GM12878 (cell line): Measurements from ENCODE around the gene SRA1. TPM values are rescaled to one million over a fixed set of nuclear protein-coding genes. Genes with fewer than 3 reads are reported as not detected.

Experiments
- ATAC-seq: fragments of 200-7000 bp; cut with Tn5 transposase; 3 replicates; pipeline ENCODE4 v1.9.1; 2020; ENCODE audit warnings: mild to moderate bottlenecking, moderate library complexity
- BruUV-seq: library from RNA; stranded (reverse); fragments of 400-500 nt; replicated peaks from 2 replicates; lab custom pipeline; 2021; lab: Mats Ljungman, UMichigan
- CTCF ChIA-PET: fragments of 300-600 bp; sonication (Branson Sonifier 250); formaldehyde crosslinking; extraction: SDS; loops from one replicate; lab custom pipeline; 2021; ENCODE audit warnings: inconsistent platforms; lab: Yijun Ruan, JAX
- POLR2A ChIA-PET: fragments of 350-600 bp; formaldehyde crosslinking; extraction: SDS; loops from one replicate; lab custom pipeline; 2021; ENCODE audit warnings: inconsistent platforms; lab: Charles Lee
- RAD21 ChIA-PET: fragments of 300-600 bp; sonication (Branson Sonifier 250); formaldehyde crosslinking; loops from one replicate; lab custom pipeline; 2023; ENCODE audit warnings: antibody characterized with exemption; ENCODE audit not compliant: unreplicated experiment; lab: Charles Lee
- SMC1A ChIA-PET: fragments of 300-600 bp; sonication (Branson Sonifier 250); formaldehyde crosslinking; loops from one replicate; lab custom pipeline; 2023; ENCODE audit not compliant: unreplicated experiment, uncharacterized antibody; lab: Charles Lee
- DNase-seq: peaks from one replicate; pipeline ENCODE4 v3.0.0-alpha.2; 2011; ENCODE audit warnings: low read depth, low spot score
- FAIRE-seq: peaks from 3 replicates; lab custom pipeline; 2011; peaks lifted over from hg19 to GRCh38; lab: Jason Lieb, UNC
- H2AFZ ChIP-seq: 2 replicates; pipeline ENCODE4 v1.6.0; 2011; ENCODE audit warnings: low read depth, low read length, control low read depth; ENCODE audit not compliant: control insufficient read depth
- H3K27ac ChIP-seq: 2 replicates; pipeline ENCODE4 v1.5.1; 2011; ENCODE audit warnings: control low read depth; ENCODE audit not compliant: control insufficient read depth, insufficient read depth
- H3K27me3 ChIP-seq, 2 experiments: replicated peaks in 1 of 2; 2 replicates each; pipeline versions ENCODE4 v1.6.0 to v1.6.1; 2011; ENCODE audit warnings: low read length in 1 of 2; ENCODE audit not compliant: control insufficient read depth in 2 of 2, insufficient read depth in 2 of 2
- H3K36me3 ChIP-seq, 2 experiments: 2 replicates each; pipeline ENCODE4 v1.5.1; 2011; ENCODE audit warnings: low read length in 1 of 2; ENCODE audit not compliant: control insufficient read depth in 2 of 2, insufficient read depth in 2 of 2
- H3K4me1 ChIP-seq: 2 replicates; pipeline ENCODE4 v1.6.1; 2011; ENCODE audit warnings: mild to moderate bottlenecking, low read length, moderate library complexity, mixed read lengths; ENCODE audit not compliant: control insufficient read depth, insufficient read depth
- H3K4me2 ChIP-seq: 2 replicates; pipeline ENCODE4 v1.6.0; 2011; ENCODE audit warnings: control low read depth; ENCODE audit not compliant: control insufficient read depth, insufficient read depth
- H3K4me3 ChIP-seq: fragments of 200-600 bp; sonication (generic); 2 replicates; pipeline ENCODE4 v1.5.1; 2016
- H3K79me2 ChIP-seq: 2 replicates; pipeline ENCODE4 v1.6.0; 2011; ENCODE audit warnings: low read length; ENCODE audit not compliant: control insufficient read depth, insufficient read depth
- H3K9ac ChIP-seq: 2 replicates; pipeline ENCODE4 v1.8.0; 2011; ENCODE audit warnings: low read length, control low read depth, mixed read lengths; ENCODE audit not compliant: control insufficient read depth, insufficient read depth
- H3K9me3 ChIP-seq: replicated peaks from 3 replicates; pipeline ENCODE4 v1.5.1; 2011; ENCODE audit warnings: mild to moderate bottlenecking, low read length; ENCODE audit not compliant: control insufficient read depth, insufficient read depth
- H4K20me1 ChIP-seq: 2 replicates; pipeline ENCODE4 v1.6.0; 2011; ENCODE audit not compliant: control insufficient read depth, insufficient read depth
- ESRRA ChIP-seq: IDR thresholded peaks from 2 replicates; pipeline ENCODE4 v1.6.1; 2012; ENCODE audit warnings: mild to moderate bottlenecking, low read length, improper control_type of control experiment
- MEF2B ChIP-seq: fragments of 450-650 bp; IDR thresholded peaks from 2 replicates; pipeline ENCODE4 v1.6.1; 2018; ENCODE audit warnings: mild to moderate bottlenecking, moderate library complexity; ENCODE audit not compliant: partially characterized antibody, poor library complexity, severe bottlenecking
- MXI1 ChIP-seq: fragments of 150-350 bp; IDR thresholded peaks from 2 replicates; pipeline ENCODE4 v1.6.1; 2011; ENCODE audit warnings: low read depth, mild to moderate bottlenecking, inconsistent platforms, low read length, improper control_type of control experiment
- MYC ChIP-seq: IDR thresholded peaks from 2 replicates; pipeline ENCODE4 v1.6.1; 2011; ENCODE audit warnings: mild to moderate bottlenecking, low read length, moderate library complexity, inconsistent platforms; ENCODE audit not compliant: insufficient read depth, insufficient replicate concordance, insufficient read length, severe bottlenecking
- NBN ChIP-seq: fragments of 450-650 bp; IDR thresholded peaks from 2 replicates; pipeline ENCODE4 v1.6.1; 2016
- NFIC ChIP-seq: IDR thresholded peaks from 2 replicates; pipeline ENCODE4 v1.6.1; 2012; ENCODE audit warnings: low read depth, mild to moderate bottlenecking, inconsistent platforms, low read length, moderate library complexity
- NR2F1 ChIP-seq: fragments of 450-650 bp; conservative IDR thresholded peaks from 2 replicates; pipeline ENCODE4 v1.6.1; 2017; ENCODE audit warnings: mild to moderate bottlenecking
- STAT3 ChIP-seq: IDR thresholded peaks from 2 replicates; pipeline ENCODE4 v1.6.1; 2011; ENCODE audit warnings: low read depth, low read length, improper control_type of control experiment
- ZNF207 ChIP-seq: fragments of 450-650 bp; IDR thresholded peaks from 2 replicates; pipeline ENCODE4 v1.6.1; 2014; ENCODE audit warnings: antibody characterized with exemption, mild to moderate bottlenecking, borderline replicate concordance
- WGBS: methylation state at CpG from one replicate; pipeline ENCODE4 v1.1.6; 2016; ENCODE audit warnings: low lambda C conversion rate; ENCODE audit not compliant: insufficient replicate concordance, insufficient coverage; ENCODE audit errors: missing lambda C conversion rate; 5-methylcytosine and 5-hydroxymethylcytosine counted together
- in situ Hi-C: fragments of 300-500 bp; cut with MboI; formaldehyde crosslinking; loops from 9 replicates; pipeline ENCODE4 v1.14.3; 2018; ENCODE audit warnings: mixed read lengths
- intact Hi-C: fragments of 100-400 bp; cut with micrococcal nuclease; formaldehyde crosslinking; loops from one replicate; pipeline ENCODE4 v1.14.2; 2022; ENCODE audit not compliant: unreplicated experiment
- polyA plus RNA-seq, 11 experiments: library from polyadenylated mRNA; depleted of rRNA in 4 of 11; unstranded in 6 of 11; stranded (reverse) in 5 of 11; fragments of >200 nt; fragmentation: Nextera tagmentation in 4 of 11; fragmentation: Illumina TruSeq in 1 of 11; extraction: Ambion mirVana in 4 of 11; extraction: Trizol in 1 of 11; gene quantifications; 1 replicate in 1 of 11; 2 replicates in 10 of 11; pipeline versions ENCODE4 v1.2.1 to v1.2.3, GENCODE V29; 2011 to 2016; ENCODE audit warnings: inconsistent platforms in 2 of 11, missing spikeins in 2 of 11, low read depth in 1 of 11
- total RNA-seq, 4 experiments: library from RNA; depleted of rRNA in 3 of 4; stranded (reverse); fragments of >200 nt in 3 of 4; fragmentation: Illumina TruSeq in 1 of 4; extraction: Trizol in 1 of 4; gene quantifications; 2 replicates each; pipeline versions ENCODE4 v1.2.1 to v1.2.3, GENCODE V29; 2013 to 2021
- TF ChIP-seq, protein P1 (sequence below): fragments of 450-650 bp; formaldehyde crosslinking; IDR thresholded peaks from 2 replicates; pipeline ENCODE4 v1.4.0; 2020; ENCODE audit warnings: mild to moderate bottlenecking, moderate library complexity

The SRA1 gene
- total and polyA plus RNA-seq, 10 of the 15 experiments (the other 5 are each of a cell fraction or from before 2014, with no cell fraction given): 35.3 to 127 (median 56.1) TPM

GRCh38 chr5:140513124-140513523 lies 44.1 kb downstream of the SRA1 start:
- Histone ChIP-seq H3K4me2 (no peak overlapping the region), H3K79me2 (no peaks in the 10 kb centered on the region), H3K27me3 (no peaks in the 10 kb centered on the region), H3K9me3 (no peaks in the 10 kb centered on the region; the same call in 2 of the 3 replicates), H3K4me1 (no peaks in the 10 kb centered on the region), H2AFZ (no peak overlapping the region), H3K4me3 (no peak overlapping the region), H3K36me3 (peaks cover 2 to 9% of the 10 kb centered on the region in 2 experiments; a peak in 3 of 4 replicates), H3K27ac (no peak overlapping the region), H4K20me1 (no peaks in the 10 kb centered on the region), H3K9ac (no peak overlapping the region)
- CTCF ChIA-PET: interaction anchor here (0.5 kb wide), 1 partner anchor 94 kb away, joined by 3 read pairs; no protein-coding TSS in a partner anchor
- FAIRE-seq: no peak
- intact Hi-C loops (loop anchor here (10.0 kb wide), 1 partner anchor 58 kb away; no protein-coding TSS in a partner anchor), in situ Hi-C loops (no loop called here)
- 93% methylated on average over 2 of the region's 2 CpGs for WGBS
- ATAC-seq: no peak
- RAD21 ChIA-PET: no interaction called here
- no peak for TF ChIP-seq NR2F1
- TF ChIP-seq NBN: no peak
- no peak for TF ChIP-seq MYC
- TF ChIP-seq STAT3: no peak
- no peak for TF ChIP-seq ESRRA
- TF ChIP-seq, protein P1, sequence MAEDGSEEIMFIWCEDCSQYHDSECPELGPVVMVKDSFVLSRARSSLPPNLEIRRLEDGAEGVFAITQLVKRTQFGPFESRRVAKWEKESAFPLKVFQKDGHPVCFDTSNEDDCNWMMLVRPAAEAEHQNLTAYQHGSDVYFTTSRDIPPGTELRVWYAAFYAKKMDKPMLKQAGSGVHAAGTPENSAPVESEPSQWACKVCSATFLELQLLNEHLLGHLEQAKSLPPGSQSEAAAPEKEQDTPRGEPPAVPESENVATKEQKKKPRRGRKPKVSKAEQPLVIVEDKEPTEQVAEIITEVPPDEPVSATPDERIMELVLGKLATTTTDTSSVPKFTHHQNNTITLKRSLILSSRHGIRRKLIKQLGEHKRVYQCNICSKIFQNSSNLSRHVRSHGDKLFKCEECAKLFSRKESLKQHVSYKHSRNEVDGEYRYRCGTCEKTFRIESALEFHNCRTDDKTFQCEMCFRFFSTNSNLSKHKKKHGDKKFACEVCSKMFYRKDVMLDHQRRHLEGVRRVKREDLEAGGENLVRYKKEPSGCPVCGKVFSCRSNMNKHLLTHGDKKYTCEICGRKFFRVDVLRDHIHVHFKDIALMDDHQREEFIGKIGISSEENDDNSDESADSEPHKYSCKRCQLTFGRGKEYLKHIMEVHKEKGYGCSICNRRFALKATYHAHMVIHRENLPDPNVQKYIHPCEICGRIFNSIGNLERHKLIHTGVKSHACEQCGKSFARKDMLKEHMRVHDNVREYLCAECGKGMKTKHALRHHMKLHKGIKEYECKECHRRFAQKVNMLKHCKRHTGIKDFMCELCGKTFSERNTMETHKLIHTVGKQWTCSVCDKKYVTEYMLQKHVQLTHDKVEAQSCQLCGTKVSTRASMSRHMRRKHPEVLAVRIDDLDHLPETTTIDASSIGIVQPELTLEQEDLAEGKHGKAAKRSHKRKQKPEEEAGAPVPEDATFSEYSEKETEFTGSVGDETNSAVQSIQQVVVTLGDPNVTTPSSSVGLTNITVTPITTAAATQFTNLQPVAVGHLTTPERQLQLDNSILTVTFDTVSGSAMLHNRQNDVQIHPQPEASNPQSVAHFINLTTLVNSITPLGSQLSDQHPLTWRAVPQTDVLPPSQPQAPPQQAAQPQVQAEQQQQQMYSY (CRISPR knock-in tag): no peak
- no peak for TF ChIP-seq ZNF207
- TF ChIP-seq MXI1: no peak
- TF ChIP-seq MEF2B: no peak
- no peak for TF ChIP-seq NFIC
- SMC1A ChIA-PET: interaction anchor here (1.2 kb wide), 1 partner anchor 20 kb away, joined by 3 read pairs; no protein-coding TSS in a partner anchor
- no TSS peak for BruUV-seq
- POLR2A ChIA-PET: interaction anchor here (0.6 kb wide), 1 partner anchor 176 kb away, joined by 3 read pairs; no protein-coding TSS in a partner anchor
- no peak for DNase-seq
